Endothelial cell of umbilical vein (primary cell): ENCODE results near the gene PARP8. TPM values are rescaled to one million over a fixed set of nuclear protein-coding genes. Genes with fewer than 3 reads are reported as not detected.
A peak's percentile ranks its signal among the peaks of the same experiment; 100 is the strongest.

ENCODE experiments used
- BruUV-seq: library from RNA; stranded (reverse); fragments of 400-500 nt; replicated peaks from 2 replicates; lab custom pipeline; 2021; lab: Mats Ljungman, UMichigan
- CTCF ChIA-PET: fragments of 300-600, 350-600 bp; sonication (Branson Sonifier 250); formaldehyde crosslinking; loops from one replicate; lab custom pipeline; 2021; ENCODE audit warnings: antibody characterized with exemption, inconsistent platforms; lab: Charles Lee
- POLR2A ChIA-PET: fragments of 300-600, 350-600 bp; sonication (Branson Sonifier 250); formaldehyde crosslinking; loops from one replicate; lab custom pipeline; 2021; ENCODE audit warnings: antibody characterized with exemption, inconsistent platforms; lab: Charles Lee
- DNase-seq: peaks from one replicate; pipeline ENCODE4 v3.0.0-alpha.2; 2011; ENCODE audit warnings: low read depth, low spot score
- FAIRE-seq: peaks from 2 replicates; lab custom pipeline; 2011; peaks lifted over from hg19 to GRCh38; lab: Jason Lieb, UNC
- H2AFZ ChIP-seq: 2 replicates; pipeline ENCODE4 v1.6.0; 2012; ENCODE audit warnings: low read depth, low read length, control low read depth, inconsistent platforms
- H3K27ac ChIP-seq: 2 replicates; pipeline ENCODE4 v1.5.1; 2011; ENCODE audit warnings: low read depth, mild to moderate bottlenecking, control low read depth, low read length, moderate library complexity; ENCODE audit not compliant: insufficient read depth
- H3K27me3 ChIP-seq, 2 experiments: 2 replicates each; pipeline versions ENCODE4 v1.6.0 to v1.6.1; 2011; ENCODE audit warnings: low read length in 2 of 2, mixed read lengths in 1 of 2; ENCODE audit not compliant: control insufficient read depth in 2 of 2, insufficient read depth in 2 of 2
- H3K36me3 ChIP-seq, 2 experiments: 2 replicates in 1 of 2; 3 replicates in 1 of 2; pipeline ENCODE4 v1.5.1; 2011; ENCODE audit warnings: low read length in 2 of 2, mild to moderate bottlenecking in 1 of 2, moderate library complexity in 1 of 2; ENCODE audit not compliant: control insufficient read depth in 2 of 2, insufficient read depth in 2 of 2; ENCODE audit errors: extremely low read depth in 1 of 2
- H3K4me1 ChIP-seq: 3 replicates; pipeline ENCODE4 v1.5.1; 2011; ENCODE audit warnings: mild to moderate bottlenecking, low read length; ENCODE audit not compliant: control insufficient read depth, insufficient read depth; ENCODE audit errors: extremely low read depth
- H3K4me2 ChIP-seq: 2 replicates; pipeline ENCODE4 v1.6.1; 2011; ENCODE audit warnings: low read length, control low read depth, mixed read lengths; ENCODE audit not compliant: insufficient read depth
- H3K4me3 ChIP-seq, 3 experiments: fragments of 200-600 bp in 1 of 3; sonication (generic), shearing (Covaris generic) in 1 of 3; replicated peaks in 1 of 3; 2 replicates each; pipeline ENCODE4 v1.5.1; 2011 to 2016; ENCODE audit warnings: control low read depth in 3 of 3, low read length in 3 of 3, mild to moderate bottlenecking in 2 of 3, inconsistent platforms in 1 of 3, low read depth in 1 of 3, moderate library complexity in 1 of 3; ENCODE audit not compliant: insufficient read depth in 1 of 3
- H3K79me2 ChIP-seq: 2 replicates; pipeline ENCODE4 v1.6.0; 2012; ENCODE audit warnings: low read length, inconsistent platforms; ENCODE audit not compliant: control insufficient read depth, insufficient read depth
- H3K9ac ChIP-seq: replicated peaks from 2 replicates; pipeline ENCODE3; 2011; ENCODE audit warnings: low read length, control low read depth; ENCODE audit not compliant: insufficient read depth; ENCODE audit errors: extremely low read depth
- H3K9me1 ChIP-seq: replicated peaks from 3 replicates; pipeline ENCODE4 v1.6.0; 2011; ENCODE audit warnings: mild to moderate bottlenecking, low read length; ENCODE audit not compliant: control insufficient read depth, insufficient read depth; ENCODE audit errors: extremely low read depth
- H3K9me3 ChIP-seq: replicated peaks from 2 replicates; pipeline ENCODE4 v1.5.1; 2012; ENCODE audit warnings: low read length, inconsistent platforms; ENCODE audit not compliant: control insufficient read depth, insufficient read depth
- H4K20me1 ChIP-seq: replicated peaks from 2 replicates; pipeline ENCODE3; 2011; ENCODE audit warnings: mild to moderate bottlenecking, low read length; ENCODE audit not compliant: control insufficient read depth, insufficient read depth; ENCODE audit errors: extremely low read depth
- CTCF ChIP-seq, 2 donors: IDR thresholded peaks; 1 replicate in 1 of 2; 2 replicates in 1 of 2; pipeline ENCODE4 v1.5.1; 2011; ENCODE audit warnings: low read length in 2 of 2, mild to moderate bottlenecking in 2 of 2, moderate library complexity in 2 of 2, control low read depth in 1 of 2, inconsistent platforms in 1 of 2, low read depth in 1 of 2; ENCODE audit not compliant: insufficient read depth in 1 of 2; ENCODE audit errors: extremely low read depth in 1 of 2
- EZH2 ChIP-seq: IDR thresholded peaks from 2 replicates; pipeline ENCODE4 v1.6.1; 2012; ENCODE audit warnings: borderline replicate concordance, low read depth, mild to moderate bottlenecking, moderate library complexity, low read length, inconsistent platforms; ENCODE audit not compliant: severe bottlenecking
- FOS ChIP-seq: IDR thresholded peaks from 2 replicates; pipeline ENCODE4 v1.6.1; 2011; ENCODE audit warnings: mild to moderate bottlenecking, low read length, moderate library complexity, borderline replicate concordance; ENCODE audit not compliant: insufficient read depth
- GATA2 ChIP-seq: IDR thresholded peaks from 2 replicates; pipeline ENCODE4 v1.7.0; 2011; ENCODE audit warnings: low read depth, mild to moderate bottlenecking, moderate library complexity, mixed read lengths, low read length; ENCODE audit not compliant: insufficient read length, insufficient read depth
- JUN ChIP-seq: IDR thresholded peaks from 2 replicates; pipeline ENCODE4 v1.6.1; 2011; ENCODE audit warnings: borderline replicate concordance, low read depth; ENCODE audit not compliant: insufficient read length, insufficient read depth
- POLR2A ChIP-seq: IDR thresholded peaks from 2 replicates; pipeline ENCODE4 v1.6.1; 2012; ENCODE audit warnings: low read depth, mild to moderate bottlenecking, control low read depth, low read length
- POLR2AphosphoS5 ChIP-seq: IDR thresholded peaks from 2 replicates; pipeline ENCODE4 v1.6.1; 2012; ENCODE audit warnings: low read depth, mild to moderate bottlenecking, control low read depth, low read length, moderate library complexity; ENCODE audit not compliant: insufficient read depth
- dilution Hi-C: fragments of 300-500 bp; cut with MboI; formaldehyde crosslinking; loops from one replicate; pipeline ENCODE4 v1.15.0; 2019; ENCODE audit warnings: low sequenced_read_pairs; ENCODE audit not compliant: extremely low pct_ligation_motif_present
- intact Hi-C: fragments of 100-400 bp; cut with micrococcal nuclease; formaldehyde crosslinking; loops from one replicate; pipeline ENCODE4 v1.10.0; 2022
- polyA plus RNA-seq, 4 experiments: library from polyadenylated mRNA; depleted of rRNA in 3 of 4; stranded (reverse) in 3 of 4; unstranded in 1 of 4; fragments of >200 nt; gene quantifications; 2 replicates each; pipeline versions ENCODE4 v1.2.1 to v1.2.3, GENCODE V29; 2011 to 2012; ENCODE audit warnings: missing spikeins in 1 of 4
- total RNA-seq: library from RNA; stranded (reverse); gene quantifications from 2 replicates; pipeline ENCODE4 v1.2.3, GENCODE V29; 2021
- TF ChIP-seq, protein P1 (sequence below): IDR thresholded peaks from 2 replicates; pipeline ENCODE4 v1.6.1; 2011; ENCODE audit not compliant: insufficient read depth, insufficient read length

The PARP8 gene
- total and polyA plus RNA-seq, 2 donors (not counting 3 experiments of a cell fraction or from before 2014, with no cell fraction given), result 0.03 to 0.60 TPM

DNA sequence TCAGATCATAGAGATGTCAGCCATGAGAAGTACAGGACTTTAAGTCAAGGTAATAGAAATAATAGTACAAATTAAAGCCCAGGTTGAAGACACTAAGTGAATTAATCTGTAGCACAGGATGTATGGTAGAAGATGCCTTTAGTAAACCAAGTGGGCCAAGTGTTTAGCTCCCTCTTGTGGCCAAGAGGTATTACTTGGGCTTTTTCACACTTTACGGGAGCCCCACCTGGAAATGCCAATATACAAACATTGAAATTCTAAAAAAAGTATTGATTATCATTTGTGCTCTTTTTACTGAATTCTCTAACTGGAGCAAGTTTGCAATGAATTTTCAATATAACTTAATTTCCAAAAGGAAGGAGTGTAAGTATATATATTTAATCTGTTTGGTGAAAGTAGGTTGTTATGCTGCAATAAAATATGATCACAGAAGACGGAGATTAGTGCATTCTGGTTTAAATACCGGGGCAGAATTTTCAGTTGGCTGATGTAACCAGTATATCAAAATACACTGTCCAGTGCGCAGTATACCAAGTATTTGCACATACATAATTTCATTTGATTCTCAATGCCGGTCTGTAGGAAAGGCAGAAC is 84.7 kb downstream of the PARP8 start:
- dilution Hi-C loops (no loop called here), intact Hi-C loops (no loop called here)
- Histone ChIP-seq H3K4me2 (no peak overlapping the region), H4K20me1 (no peaks in the 10 kb centered on the region), H3K9ac (no peak overlapping the region), H3K4me3 (no peak overlapping the region), H2AFZ (no peak overlapping the region), H3K9me1 (no peaks in the 10 kb centered on the region), H3K36me3 (no peaks in the 10 kb centered on the region), H3K79me2 (no peaks in the 10 kb centered on the region), H3K27me3 (no peaks in the 10 kb centered on the region), H3K9me3 (no peaks in the 10 kb centered on the region), H3K4me1 (no peaks in the 10 kb centered on the region), H3K27ac (no peak overlapping the region)
- no peak for FAIRE-seq
- no peak for DNase-seq
- CTCF ChIA-PET, result interaction anchor here (0.9 to 1.2 kb wide), 2 partner anchors 8 to 13 kb away, joined by 3 read pairs; no protein-coding TSS in a partner anchor
- POLR2A ChIA-PET, result no interaction called here
- TF ChIP-seq FOS (no peak), CTCF (IDR thresholded peaks at IDR 0.05; ENCODE audit: extremely low read depth in 1 of 2, insufficient read depth in 1 of 2, low read depth in 1 of 2, low read length in 2 of 2) (peak; percentile 26 to 36), JUN (no peak), GATA2 (no peak), POLR2AphosphoS5 (no peak), POLR2A (no peak), EZH2 (no peak)
- TF ChIP-seq, protein P1, sequence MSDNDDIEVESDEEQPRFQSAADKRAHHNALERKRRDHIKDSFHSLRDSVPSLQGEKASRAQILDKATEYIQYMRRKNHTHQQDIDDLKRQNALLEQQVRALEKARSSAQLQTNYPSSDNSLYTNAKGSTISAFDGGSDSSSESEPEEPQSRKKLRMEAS, result no peak
- no TSS peak for BruUV-seq
